NCI-H748 treated with DMSO at 0.1 percent for 48 hours (cell line): ENCODE measurements around the gene CCS.
"Not testable (repeated sequence)": the region's sequence is repeated elsewhere in the genome, so short reads cannot be mapped to it uniquely, and the experiment has no call there.

Source experiments
- DNase-seq: peaks from one replicate; lab custom pipeline; 2025; lab: John Stamatoyannopoulos, UW

Gene CCS

DNA sequence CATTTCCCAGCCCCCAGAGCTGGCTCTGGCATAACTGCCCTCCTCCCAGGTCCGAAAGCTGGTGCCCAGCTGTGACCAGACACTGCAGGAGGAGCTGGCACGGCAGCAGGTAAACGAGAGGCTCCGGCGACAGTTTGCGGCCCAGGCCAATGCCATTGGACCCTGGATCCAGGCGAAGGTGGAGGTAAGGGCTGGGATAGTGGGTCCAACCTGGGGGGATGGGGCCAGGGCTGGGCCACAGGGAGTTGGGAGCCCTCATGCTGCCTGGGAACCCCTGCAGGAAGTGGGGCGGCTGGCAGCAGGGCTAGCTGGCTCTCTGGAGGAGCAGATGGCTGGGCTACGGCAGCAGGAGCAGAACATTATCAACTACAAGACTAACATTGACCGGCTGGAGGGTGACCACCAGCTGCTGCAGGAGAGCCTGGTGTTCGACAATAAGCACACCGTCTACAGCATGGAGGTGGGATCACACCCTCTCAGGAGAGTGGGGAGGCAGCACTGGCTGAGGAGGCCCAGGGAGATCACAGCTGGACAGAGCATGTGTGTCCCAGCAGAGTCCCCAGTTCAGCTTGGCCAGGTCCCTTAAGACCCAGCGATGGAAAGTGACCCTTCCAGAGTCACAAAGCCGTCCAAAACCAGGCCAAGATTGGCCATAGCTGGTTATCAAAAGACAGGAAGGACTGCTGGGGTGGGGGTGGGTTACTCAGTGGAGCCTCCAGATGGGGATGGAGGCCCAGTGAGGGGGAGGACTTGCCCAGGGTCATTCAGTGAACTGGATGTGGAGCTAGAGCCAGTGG lies 31.6 kb upstream of the CCS start:
- no peak for DNase-seq

DNA sequence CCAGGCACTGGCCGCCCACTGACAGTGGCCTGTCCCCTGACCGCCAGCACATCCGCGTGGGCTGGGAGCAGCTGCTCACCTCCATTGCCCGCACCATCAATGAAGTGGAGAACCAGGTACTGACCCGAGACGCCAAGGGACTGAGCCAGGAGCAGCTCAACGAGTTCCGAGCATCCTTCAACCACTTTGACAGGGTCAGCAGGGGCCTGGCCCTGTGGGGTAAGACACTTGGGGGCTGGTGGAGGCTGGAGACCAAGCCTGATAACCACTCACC lies 31.1 kb upstream of the CCS start:
- DNase-seq = no peak

DNA sequence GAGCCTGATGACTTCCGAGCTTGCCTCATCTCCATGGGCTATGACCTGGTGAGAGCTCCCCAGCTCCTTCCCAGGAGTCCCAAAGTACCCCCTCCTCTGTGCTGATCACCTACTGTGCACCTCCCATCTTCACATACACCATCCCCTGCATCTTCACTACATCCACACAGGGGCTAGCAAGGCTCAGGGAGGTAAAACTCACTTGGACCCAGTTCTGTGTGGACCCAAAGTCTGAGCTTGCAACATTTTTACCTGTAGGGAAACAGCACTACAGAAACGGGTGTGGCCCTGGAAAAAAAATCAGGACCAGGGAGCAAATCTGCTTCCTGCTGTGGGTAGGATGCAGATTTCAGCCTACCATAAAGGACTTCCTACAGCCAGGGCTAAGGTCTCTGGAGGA lies 30.7 kb upstream of the CCS start:
- DNase-seq = no peak

DNA sequence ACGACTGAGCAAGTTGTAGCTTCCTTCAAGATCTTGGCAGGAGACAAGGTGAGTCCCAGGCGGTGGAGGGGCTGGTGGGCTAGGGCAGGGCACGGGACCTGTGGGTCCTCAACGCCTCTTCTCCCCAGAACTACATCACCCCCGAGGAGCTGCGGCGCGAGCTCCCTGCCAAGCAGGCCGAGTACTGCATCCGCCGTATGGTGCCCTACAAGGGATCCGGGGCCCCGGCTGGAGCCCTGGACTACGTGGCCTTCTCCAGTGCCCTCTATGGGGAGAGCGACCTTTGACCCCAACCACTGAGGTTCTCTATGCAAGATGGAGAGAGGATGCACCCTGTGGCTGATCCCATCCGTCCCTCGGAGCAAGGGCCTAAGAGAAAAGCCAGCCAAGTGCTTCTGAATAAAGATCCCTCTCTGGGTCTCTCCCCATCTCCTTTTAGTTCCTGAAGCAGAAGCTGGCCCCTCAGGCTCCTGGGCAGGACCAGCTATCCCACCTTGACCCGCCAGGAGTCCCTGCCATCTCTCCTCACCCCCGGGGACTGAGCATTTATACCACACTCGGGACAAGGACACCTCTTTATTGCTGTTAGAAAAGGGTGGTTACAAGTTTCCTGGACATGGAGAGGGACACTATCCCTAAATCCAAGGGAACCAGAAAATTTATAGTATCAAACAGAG lies 29.9 kb upstream of the CCS start:
- no peak for DNase-seq

DNA sequence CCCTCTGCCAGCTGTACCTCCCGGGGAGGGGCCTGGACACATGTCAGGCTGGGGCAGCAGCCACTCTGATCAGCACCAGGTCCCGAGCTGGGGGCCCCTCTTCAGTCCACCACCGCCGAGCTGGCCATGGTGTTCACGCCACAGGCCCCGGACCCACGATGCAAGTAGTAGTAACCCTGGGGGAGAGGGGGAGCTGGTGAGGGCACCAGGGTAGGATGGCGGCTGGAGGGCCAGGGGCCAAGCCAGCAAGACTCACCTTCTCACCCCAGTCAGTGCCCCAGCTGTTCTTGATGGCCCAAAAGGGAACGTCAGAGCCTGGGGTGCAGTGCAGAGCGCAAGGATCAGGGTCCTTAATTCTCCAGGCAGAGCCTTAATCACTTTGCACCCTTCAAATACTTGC lies 29.2 kb upstream of the CCS start:
- DNase-seq = no peak

DNA sequence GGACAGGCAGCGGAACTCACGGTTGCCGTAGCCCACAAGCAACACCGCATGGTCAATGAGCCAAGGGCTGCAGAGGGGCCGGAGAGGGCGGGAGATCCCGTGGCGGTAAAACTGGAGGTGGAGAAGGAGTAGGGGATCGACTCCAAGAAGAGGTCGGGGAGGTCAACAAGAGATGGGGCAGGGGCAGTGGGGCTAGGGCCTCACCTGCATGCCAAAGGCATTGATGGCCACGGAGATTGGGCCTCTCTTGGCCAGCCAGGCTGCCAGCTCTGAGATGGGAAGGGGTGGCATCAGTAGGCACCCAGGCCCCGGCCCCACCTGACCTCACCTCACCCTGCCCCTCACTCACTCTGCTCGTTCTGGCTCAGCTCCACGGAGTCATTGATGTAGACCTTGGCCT lies 28.4 kb upstream of the CCS start:
- no peak for DNase-seq

DNA sequence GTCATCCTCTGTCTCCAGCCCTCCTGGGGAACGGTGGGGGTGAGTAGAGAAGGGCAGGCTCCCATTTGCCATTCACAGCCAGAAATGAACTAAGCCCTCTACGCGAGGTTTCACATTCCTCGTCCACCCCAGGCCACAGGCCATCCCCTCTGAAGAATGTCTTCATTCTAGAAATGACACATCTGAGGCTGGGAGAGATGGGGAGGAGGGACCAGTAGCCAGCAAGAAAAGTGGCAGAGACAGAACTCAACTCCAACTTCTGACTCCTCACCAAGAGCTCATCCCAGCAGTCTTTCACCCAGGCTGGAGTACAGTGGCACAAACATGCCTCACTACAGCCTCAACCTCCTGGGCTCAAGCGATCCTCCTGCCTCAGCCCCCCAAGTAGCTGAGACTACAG lies 28.0 kb upstream of the CCS start:
- no peak for DNase-seq

DNA sequence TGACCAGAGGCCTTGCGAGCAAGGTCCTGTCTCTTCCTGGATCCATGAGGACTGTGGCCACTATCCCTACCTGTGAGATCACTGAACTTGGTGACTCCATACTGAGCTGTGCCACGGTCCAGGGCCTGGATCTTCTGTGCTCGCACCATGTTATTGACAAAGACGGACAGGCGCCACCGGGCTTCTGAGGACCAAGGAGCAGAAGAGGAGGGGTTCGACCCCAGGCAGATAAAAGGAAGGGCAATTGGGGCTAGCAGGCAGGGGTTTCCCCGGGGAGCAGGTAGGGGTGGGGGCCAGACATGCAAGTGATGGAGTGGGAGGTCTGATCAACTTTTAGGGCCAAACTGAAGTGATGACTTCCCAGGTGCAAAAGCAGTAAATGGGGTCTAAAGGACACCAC lies 26.8 kb upstream of the CCS start:
- no peak for DNase-seq

DNA sequence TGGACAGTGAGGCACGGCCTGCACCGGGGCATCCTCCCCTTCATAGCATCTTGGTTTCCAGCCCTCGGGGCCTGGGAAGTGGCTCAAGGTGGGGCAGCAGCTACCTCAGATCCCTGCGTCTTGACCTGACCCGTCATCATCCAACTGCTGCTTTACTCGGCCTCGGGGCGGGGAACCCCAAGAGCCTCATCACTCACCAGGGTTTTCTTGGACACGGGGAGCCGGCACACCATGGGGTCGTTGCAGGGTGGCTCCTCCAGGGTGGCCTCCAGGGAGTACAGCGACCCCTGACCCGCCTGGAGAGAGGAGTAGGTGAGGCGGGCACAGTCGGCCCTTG lies 25.2 kb upstream of the CCS start:
- no peak for DNase-seq

DNA sequence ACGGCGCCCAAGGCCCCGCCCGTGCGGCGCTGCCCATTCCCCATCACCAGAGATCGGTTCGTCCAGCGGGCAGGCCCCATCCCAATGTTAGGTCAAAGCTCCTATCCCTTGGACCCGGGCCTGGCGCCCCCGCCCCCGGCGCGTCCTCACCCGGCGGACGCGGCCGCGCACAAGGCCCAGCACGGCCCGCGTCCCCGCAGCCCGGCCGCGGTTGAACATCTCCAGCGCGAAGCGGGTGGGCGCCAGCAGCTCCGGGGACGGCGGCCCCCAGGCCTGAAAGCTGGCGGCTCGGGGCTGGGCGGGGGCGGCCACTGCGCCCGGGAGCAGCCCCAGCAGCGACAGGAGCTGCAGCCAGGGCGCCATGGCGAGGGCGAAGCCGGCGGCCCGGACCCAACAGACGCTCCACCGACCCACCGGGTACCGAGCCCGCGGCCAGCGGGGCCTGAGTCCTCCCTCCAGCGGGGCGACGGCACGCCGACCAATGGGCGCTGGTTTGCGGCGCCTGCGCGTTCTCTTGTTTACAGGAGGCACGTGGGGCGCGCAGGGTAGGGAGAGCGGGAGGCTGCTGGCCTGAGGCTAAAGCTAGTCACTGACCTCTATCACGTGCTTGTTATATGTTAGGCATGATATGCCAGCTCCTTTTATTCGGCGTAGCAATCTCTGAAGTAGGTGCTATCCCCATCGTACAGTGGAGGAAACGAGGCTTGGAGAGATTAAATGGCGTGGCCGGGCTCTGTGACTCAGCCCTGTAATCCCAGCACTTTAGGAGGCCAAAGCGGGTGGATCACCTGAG lies 24.7 kb upstream of the CCS start, which contains the start of gene CTSF:
Gene CTSF (minus strand): TSS at position 483 of the 793 bp plus-strand sequence. CDS start 120 bp downstream, at position 363.
- peak; percentile 50 for DNase-seq

DNA sequence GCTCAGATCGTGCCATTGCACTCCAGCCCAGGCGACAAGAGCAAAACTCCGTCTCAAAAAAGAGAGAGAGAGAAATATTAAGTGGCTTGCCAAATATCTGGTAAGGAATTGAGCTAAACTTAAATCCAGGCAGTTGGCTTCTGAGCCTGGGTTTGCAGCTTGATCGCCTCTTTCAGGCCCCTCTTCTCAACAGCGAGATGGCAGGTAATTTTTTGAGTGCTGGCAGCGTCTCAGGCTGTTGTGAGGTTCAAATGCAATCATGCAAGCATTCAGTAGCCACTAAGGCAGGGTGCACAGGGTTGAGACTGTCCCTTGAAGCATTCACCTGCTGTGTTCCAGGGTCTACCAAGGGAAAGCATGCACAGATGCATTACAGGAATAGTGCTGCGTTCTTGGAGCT lies 23.9 kb upstream of the CCS start:
- DNase-seq = no peak

DNA sequence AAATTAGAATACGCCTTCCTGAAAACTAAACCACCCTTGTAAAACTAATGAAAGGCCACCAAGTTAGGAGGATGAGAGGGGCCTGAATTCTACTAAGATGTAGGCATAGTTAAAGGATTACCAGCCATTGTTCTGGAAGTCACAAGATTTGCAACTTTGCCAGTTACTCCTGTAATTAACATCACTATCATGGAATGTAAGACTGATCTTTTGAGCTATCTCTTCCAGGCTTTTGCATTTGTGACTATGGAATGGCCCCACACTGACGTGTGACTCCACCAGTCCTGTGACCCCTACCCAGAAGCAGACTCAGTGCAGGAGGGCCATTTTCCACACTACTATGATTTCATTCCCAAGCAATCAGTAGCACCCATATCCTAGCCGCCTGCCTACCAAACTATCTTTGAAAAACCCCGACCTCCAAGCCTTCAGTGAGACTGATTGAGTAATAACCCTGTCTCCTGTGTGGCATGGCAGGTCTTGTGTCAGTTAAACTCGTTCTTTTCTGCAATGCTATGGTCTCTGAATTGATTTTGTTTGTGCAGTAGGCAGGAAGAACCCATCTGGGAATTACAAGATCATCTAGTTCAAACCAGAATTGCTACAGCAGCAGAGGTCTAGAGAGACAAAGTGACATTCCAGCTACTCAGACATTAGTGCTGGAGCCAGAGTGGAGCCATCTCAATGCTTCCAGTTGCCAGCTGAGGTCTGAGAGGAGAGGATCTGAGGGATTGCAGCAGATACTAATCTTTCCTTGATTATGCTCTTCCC lies 22.7 kb upstream of the CCS start:
- DNase-seq = no peak

DNA sequence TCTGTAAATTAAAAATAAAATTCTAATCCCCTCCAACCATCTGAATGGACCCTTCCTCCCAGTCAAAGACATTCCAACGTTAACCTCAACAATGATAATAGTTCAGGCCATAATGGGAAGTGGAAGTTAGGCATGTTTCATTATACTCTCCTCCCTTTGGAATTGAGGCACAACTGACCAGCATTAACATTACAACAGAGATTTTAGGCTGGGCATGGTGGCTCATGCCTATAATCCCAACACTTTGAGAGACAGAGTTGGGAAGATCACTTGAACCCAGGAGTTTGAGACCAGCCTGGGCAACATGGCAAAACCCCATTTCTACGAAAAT lies 22.2 kb upstream of the CCS start:
- no peak for DNase-seq

DNA sequence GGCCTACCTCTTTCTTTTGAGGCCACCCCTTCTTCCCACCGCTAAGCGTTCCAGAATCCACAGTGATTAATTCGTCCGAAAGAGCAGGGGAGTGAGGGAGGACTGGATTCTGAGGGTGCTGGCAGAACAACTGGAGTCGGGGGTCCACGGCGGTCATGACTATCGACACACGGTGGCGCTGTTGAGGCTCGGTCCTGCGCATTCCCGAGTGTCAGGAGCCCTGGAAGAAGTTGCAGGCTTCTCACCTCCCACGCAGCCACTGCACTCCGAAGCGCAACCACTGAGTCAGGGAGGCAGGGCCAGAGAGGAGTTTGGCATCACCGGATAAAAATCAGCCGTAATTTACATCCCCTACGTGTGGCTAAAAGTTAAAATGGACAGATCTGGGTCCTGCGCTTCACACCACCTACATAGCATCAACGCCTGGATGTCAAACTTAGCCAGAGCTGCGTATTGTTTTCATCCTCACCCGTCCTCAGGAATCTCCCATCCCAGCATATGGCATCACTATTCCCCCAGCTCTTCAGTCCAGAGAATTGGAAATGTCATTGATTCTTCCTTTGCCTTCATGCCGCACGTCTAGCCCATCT lies 13.9 kb upstream of the CCS start:
- DNase-seq = peak; percentile 21

DNA sequence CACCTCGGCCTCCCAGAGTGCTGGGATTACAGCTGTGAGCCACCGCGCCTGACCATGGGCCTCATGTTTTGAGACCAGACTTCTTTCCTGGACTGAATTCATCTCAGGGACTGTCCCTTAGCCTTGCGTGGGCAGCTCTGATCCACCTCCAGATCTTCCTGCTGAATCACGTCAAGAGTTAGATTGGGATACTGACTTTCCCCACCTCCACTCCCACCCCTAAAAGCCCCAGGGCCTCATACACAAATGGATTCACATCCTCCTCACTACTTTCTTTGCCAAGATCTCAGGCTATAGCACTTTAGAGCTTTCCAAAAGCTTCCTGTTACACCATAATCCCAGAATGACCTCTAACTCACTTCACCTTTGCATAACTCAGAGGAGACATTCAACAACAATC lies 12.2 kb upstream of the CCS start:
- DNase-seq = no peak

DNA sequence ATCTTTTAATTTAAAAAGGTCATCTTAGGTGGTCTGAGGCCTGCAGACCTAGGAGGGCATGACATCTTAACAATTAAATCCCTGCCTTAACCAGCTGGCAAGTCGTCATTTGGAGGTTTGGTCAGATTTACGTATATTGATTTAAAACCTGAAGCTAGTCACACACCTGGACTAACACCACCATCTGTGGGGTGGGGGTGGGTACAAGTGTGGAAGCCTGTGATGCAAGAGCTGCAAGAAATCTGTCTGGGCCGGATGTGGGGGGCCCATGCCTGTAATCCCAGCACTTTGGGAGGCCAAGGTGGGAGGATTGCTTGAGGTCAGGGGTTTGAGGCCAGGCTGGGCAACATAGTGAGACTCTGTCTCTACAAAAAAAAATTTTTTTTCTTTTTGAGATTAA lies 11.7 kb upstream of the CCS start:
- DNase-seq = no peak

DNA sequence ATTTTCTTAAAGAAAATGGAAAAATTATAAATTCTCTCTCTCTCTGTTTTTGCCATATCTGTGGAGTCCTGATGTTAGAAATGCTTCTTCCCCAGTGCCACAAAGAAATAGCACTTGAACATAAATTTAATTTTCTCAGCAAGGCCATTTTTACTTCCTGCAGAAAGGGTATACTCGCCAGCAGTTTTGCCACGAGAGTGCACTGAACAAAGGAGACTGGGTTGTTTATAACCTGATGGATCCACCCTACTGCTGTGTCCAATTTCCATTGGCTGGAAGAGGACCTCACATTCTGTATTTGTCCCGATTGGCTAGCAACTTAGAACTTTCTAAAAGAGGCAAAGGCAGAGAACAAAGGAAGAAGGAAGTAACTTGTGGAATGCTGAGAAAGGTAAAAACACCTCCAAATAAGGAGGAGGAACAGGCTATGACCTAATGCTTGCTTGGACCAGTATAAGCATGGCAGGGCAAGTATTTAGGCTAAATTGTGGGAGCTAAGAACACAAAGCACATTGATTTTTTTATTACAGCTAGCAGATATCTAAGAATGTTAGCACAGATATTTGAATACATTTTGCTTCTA lies 10.3 kb upstream of the CCS start:
- DNase-seq = not testable (repeated sequence)

DNA sequence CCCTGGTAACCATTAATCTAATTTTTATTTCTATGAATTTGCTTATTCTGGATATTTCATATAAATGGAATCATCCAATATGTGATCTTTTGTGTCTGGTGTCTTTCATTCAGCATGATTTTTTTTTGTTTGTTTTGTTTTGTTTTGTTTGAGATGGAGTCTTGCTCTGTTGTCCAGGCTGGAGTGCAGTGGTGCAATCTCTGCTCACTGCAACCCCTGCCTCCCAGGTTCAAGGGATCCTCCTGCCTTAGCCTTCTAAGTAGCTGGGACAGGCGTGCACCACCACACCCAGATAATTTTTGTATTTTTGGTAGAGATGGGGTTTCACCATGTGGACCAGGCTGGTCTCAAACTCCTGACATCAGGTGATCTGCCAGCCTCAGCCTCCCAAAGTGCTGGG lies 7.5 kb upstream of the CCS start:
- not testable (repeated sequence) for DNase-seq

DNA sequence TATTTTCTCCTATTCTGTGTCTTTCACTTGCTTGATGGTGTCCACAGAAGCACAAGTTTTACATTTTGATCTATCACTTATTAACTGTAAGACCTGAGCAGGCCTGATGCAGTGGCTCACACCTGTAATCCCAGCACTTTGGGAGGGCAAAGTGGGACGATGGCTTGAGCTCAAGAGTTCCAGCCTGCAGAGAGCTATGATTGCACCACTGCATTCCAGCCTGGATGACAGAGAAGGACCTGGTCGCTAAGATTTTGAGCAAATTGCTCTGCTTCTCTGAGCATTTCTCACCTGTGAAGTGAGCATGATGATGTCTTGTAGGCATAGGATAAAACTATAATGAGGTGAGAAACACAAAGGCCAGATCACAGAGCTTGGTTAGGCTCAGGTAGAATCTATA lies 6.8 kb upstream of the CCS start:
- DNase-seq = no peak

DNA sequence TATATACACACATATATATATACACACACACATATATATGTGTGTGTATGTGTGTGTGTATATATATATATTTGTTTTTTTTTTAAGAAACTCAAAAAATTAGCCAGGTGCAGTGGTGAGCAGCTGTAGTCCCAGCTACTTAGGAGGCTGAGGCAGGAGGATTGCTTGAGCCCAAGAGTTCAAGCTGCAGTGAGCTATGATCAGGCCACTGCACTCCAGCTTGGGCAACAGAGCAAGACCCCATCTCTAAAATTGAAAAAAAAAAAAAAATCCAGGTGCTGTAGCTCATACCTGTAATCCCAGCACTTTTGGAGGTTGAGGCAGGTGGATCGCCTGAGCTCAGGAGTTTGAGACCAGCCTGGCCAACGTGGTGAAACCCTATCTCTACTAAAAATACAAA lies 3.7 kb upstream of the CCS start:
- not testable (repeated sequence) for DNase-seq

DNA sequence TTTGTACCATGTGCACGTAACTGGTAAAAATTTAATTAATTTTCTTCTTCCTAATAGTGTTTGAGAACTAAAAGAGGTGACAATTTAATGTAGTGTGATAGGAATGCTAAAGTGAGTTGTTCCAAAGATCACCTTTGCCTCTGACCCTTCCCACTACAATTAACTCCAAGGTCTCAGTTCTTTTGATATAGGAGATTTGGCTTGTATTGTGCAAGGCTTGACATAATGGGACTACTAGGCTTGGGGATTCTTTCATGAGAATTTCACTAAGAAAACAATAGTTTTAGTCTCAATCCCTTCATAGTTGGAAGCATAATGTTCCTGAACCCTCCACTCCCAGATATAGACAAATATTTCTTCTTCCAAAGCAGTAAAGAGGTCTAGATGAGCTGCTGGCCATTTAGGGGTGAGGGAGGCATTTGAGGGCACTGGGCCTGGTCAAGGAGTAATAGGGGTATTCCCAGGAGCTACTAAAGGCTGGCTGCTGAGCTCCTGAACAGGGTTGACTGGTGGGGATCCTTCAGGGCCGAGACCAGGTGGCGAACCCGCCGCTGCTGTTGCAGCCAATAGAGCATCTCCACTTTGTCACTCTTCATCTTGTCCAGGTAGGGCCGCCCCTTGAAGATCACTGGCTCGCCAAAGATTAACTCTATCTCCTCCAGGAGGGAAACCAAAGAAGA lies 2.8 kb upstream of the CCS start:
- DNase-seq = no peak
